NCI-H345 treated with DMSO at 0.1 percent for 48 hours (cell line): ENCODE results near the gene MGAT2.
"Not testable (repeated sequence)": the region's sequence is repeated elsewhere in the genome, so short reads cannot be mapped to it uniquely, and the experiment has no call there.

ENCODE experiments used
- DNase-seq: peaks from one replicate; lab custom pipeline; 2025; ENCODE audit not compliant: unreplicated experiment; lab: John Stamatoyannopoulos, UW

The MGAT2 gene

DNA sequence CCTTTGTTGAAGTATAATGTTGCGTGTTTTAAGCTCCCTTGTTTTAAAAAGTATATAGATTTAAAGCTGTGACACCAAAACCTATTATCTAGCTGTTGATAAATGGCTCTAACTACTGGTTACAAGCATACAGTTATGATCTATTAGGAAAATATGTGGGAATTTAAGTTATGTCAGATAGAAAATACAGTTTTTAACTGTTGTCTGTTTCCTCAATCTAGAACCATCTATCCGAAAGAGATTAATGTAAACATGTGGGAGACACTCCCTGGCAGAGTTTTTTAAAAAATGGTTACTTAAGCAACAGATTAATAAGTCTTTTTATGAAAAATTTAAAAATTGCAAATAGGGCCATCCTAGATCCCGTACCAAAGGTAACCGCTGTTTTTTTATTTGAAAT lies 8.3 kb upstream of the MGAT2 start:
- DNase-seq: no peak

DNA sequence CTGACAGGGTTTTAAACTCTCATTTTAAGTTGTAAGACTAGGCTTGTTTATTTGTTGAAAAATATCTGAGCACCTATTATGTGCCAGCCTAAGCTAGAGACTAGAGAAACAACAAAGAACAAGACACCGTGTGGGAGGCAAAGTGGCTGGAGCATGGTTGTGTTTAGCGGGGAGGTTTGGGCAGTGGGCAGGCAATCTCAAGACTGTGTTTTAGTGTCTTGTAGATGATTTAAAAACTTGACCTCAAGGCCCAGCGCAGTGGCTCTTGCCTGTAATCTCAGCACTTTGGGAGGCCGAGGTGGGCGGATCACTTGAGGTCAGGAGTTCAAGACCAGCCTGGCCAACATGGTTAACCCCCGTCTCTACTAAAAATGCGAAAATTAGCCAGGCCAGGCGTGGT lies 7.9 kb upstream of the MGAT2 start:
- no peak for DNase-seq

DNA sequence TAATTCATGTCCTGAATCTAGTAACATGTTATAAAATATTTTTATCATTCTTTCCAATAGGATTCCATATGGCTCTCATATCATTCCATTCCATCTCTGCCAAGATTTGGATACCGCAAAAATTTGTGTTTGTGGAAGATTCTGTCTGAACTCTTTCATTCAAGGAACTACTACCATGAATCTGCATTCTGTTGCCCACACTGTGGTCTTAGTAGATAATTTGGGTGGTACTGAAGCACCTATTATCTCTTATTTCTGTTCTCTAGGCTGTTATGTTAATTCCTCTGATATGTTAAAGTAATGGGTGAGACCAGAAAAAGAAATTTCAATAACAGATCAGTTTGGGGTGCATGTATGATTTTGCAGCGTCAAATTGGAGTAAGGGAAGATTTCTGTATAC lies 6.4 kb upstream of the MGAT2 start:
- DNase-seq: no peak

DNA sequence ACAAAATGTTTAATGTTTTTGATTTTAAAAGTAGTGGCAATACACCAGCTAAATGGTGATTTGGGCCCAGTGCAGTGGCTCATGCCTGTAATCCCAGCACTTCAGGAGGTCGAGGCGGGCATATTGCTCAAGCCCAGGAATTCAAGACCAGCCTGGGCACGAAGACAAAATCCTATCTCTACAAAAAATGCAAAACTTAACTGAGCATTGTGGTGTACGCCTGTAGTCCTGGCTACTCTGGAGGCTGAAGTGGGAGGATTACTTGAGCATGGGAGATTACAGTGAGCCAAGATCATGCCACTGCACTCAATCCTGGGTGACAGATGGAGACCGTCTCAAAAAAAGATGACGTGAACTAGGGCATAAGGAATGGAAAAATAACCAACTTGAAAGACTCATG lies 4.8 kb upstream of the MGAT2 start:
- DNase-seq: no peak

DNA sequence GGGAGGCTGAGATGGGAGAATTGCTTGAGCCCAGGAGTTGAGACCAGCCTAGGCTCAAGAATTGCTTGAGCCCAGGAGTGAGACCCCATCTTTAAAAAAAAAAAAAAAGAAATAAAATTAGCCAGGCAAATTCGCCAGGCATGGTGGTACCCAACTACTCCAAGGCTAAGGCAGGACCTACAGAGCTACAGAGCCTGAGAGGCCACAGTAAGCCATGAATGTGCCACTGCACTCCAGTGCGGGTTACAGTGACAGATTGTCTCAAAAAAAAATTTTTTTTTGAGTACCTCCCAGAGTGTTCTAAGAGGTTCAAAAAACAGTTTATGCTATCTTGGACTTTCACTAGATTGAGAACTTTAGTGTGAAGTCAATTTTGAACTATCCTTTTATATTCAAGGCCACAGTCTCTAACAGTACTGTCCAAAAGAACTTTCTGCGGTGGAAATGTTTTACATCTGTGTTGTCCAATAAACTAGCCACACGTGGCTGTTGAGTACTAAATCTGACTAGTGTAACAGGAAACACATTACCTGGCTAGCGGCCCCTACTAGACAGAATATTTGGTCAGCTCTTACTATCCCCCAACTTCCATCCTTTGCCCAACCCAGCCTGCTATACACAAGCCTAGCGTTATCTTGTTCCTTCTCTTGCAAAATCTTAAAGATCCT lies 2.6 kb upstream of the MGAT2 start:
- DNase-seq: no peak

DNA sequence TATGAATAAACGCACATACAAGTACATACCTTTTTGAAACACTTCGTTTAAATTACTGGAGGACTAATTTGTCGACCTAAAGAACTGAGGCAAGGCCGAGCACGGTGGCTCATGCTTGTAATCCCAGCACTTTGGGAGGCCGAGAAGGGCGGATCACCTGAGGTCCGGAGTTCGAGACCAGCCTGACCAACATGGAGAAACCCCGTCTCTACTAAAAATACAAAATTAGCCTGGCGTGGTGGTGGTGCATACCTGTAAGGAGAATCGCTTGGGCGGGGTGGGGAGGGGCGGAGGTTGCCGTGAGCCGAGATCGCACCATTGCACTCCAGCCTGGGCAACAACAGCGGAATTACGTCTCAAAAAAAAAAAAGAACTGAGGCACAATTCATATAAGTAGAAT lies 1.3 kb upstream of the MGAT2 start:
- not testable (repeated sequence) for DNase-seq

DNA sequence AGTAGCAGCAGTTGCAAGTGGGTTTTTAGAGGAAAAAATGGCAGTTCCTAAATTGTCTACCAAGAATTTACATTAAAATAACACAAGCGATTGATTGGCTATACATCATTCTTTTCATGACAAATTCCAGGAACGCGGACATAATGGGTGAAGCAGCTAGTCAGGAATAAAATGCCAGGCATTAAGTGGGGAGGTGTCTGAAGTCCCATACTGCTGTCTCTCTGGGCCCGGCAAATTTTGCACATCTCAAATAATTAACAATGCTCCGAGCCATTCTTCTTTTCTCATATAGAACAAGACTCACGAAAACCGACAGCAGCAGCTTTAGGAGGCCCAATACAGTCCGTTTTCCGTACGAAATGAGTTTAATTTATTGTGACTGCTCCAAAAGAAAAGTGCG lies 869 bp upstream of the MGAT2 start:
- no peak for DNase-seq

DNA sequence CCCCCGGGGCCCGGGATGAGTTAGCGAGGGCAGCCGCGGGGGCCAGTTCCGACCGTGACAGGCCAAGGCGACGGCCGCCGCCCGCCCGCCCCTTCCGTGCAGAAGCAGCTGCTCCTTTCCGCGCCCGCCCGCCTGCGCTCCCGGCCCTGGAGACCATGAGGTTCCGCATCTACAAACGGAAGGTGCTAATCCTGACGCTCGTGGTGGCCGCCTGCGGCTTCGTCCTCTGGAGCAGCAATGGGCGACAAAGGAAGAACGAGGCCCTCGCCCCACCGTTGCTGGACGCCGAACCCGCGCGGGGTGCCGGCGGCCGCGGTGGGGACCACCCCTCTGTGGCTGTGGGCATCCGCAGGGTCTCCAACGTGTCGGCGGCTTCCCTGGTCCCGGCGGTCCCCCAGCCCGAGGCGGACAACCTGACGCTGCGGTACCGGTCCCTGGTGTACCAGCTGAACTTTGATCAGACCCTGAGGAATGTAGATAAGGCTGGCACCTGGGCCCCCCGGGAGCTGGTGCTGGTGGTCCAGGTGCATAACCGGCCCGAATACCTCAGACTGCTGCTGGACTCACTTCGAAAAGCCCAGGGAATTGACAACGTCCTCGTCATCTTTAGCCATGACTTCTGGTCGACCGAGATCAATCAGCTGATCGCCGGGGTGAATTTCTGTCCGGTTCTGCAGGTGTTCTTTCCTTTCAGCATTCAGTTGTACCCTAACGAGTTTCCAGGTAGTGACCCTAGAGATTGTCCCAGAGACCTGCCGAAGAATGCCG lies 699 bp downstream of the MGAT2 start:
- DNase-seq: peak; percentile 47

DNA sequence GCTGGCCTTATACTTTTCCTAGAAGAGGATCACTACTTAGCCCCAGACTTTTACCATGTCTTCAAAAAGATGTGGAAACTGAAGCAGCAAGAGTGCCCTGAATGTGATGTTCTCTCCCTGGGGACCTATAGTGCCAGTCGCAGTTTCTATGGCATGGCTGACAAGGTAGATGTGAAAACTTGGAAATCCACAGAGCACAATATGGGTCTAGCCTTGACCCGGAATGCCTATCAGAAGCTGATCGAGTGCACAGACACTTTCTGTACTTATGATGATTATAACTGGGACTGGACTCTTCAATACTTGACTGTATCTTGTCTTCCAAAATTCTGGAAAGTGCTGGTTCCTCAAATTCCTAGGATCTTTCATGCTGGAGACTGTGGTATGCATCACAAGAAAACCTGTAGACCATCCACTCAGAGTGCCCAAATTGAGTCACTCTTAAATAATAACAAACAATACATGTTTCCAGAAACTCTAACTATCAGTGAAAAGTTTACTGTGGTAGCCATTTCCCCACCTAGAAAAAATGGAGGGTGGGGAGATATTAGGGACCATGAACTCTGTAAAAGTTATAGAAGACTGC lies 1.5 kb downstream of the MGAT2 start:
- DNase-seq: no peak

DNA sequence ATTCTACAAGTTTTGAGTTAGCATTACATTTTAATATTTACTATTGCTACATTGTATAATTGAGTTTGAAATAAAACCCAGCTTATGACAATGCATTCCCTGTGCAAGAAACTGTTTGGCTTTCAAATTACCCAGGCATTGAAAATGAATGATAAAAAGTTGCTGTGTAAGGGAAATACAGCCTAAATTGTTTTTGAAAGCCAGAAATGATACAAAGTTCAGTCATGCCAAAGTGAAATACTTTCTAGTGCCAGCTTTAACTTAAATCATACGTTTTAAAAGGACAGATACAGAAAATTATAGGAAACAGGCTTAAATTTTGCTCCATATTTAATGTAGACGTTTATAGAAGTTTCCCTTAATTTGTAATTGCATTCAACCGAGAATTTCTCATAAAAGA lies 2.8 kb downstream of the MGAT2 start:
- DNase-seq: no peak

DNA sequence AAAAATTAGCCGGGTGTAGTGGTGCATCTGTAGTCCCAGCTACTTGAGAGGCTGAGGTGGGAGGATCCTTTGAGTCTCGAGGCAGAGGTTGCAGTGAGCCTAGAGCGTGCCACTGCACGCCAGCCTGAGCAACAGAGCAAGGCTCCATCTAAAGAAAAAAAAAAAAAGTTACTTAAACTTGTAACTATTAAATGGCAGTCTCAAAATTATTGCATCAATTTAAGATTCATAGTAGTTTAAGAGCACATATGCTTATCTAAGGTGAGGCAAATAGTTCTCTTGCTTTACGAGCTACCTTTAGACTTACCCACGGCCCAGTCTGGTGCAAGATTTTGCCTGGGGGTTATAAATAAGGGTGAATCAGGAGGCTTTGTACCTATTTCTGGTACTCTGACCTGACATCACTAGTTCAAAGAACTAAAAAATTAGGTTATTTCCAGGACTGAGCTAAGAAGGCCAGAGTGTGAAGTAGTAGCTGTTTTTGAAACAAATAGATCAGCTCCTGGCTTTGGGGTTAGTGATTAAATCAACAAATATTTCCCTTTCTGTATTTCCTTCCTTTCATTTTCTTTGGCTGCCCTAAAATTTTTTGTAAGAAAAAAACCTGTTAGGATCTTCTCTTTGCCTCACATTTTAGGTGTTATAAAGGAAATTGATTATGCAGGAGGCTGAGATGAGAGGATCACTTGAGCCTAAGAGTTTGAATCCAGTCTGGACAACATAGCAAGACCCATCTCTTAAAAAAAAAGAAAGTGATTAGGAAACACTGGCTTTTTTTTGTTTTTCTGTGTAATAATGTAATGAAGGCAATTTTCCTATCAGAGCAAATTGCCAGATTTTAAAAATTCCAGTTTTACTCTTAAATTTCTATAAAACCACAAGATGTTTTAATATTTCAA lies 3.6 kb downstream of the MGAT2 start:
- DNase-seq: no peak

DNA sequence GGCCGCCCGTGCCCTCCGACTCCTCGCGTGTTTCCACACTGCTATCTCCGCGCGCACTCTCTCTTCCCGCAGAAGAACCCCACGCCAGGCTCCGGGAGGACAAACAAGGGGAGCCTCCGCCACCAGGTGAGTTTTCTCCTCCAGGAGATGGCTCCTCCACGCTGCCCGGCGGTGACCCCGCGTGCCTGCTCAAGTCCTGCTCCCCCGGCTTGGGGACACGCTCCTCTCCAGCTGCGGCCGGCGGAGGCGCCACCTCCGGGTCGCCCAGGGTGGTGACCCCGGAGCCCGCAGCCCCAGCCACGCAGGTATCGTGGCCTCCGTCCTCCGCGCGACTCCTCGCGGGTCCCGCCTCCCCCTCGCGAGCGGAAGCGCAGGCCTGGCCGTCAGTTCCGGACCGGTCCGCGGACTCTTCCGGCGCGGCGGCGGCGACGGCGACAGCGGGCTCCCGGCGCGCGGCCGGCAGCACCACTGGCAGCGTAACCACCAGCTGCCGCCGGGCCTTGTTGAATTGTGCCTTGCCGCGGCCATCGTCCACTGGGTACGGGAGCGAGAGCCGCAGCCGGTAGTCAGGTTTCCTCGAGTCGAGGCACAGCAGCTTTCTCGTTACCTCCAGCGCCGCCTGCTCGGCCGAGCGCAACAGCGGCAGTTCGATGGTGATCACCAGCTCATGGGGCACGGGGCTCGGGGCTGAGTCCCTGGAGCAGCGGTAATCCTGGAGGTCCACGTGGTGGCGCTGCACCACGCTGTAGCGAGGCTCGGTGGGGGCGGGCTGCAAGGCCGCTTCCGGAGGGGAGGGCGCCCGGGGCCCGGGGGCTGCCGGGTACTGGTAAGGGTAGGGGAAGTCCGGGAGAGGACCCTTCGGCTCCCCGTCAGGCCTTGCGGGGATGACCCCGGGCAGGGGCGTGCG lies 13.3 kb downstream of the MGAT2 start:
- DNase-seq: peak; percentile 86

DNA sequence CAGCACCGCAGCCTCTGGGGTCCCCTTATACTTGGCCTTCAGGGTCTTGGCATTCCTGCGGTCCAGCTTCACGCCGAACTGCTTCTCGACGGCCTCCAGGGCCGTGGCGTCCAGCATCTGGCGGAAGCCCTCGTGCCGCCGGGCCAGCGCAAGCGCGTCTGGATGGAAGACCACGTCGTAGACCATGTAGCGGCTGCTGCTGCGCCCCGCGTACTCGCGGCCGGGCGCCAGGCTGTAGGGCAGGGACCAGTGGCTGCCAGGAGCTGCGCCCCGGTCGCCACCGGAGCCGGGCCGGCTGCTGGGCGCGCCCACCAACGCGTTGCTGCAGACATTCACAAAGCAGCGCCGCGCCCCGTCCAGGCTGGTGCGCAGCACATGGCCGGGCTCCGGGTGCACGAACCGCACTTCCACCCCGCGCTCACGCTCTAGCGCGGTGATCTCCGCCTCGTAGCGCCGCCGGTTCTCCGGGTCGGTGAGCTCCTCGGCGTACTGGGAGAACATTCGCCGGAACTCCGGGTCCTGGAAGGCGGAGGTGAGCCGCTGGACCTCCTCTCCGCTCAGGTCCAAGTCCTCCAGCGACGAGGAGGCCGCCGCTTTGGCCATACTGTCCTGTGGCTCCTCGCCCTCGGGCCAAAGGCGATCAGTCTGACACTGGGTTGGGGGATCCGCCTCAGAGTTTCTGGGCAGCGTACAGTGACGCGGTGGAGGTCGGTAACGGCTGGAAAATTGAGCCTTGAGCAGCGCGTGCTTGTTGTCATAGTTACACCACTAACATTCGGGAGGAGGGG lies 14.1 kb downstream of the MGAT2 start, which contains the start of gene DNAAF2:
TSS of gene DNAAF2 (minus strand) at position 698 of the 788 bp plus-strand sequence. CDS start at position 603, 95 bp downstream.
- peak; percentile 18 for DNase-seq

DNA sequence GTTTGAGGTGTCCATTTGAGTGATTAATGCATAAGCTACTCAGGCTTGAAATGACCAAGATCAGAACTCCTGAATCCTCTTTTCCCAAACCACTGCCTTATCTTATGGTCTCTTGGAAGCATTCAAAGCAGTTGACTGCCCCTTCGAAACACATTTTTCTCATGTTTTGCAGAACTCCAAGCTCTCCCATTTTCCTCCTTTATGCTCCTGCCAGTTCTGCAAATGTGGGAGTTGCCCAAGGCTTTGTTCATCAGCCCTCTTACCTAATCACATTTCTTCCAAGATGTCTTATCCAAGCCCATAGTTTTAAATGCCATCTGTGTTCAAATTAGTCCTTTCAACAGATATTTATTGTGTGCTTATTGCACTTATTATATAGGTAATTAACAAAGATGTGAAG lies 16.3 kb downstream of the MGAT2 start:
- no peak for DNase-seq

DNA sequence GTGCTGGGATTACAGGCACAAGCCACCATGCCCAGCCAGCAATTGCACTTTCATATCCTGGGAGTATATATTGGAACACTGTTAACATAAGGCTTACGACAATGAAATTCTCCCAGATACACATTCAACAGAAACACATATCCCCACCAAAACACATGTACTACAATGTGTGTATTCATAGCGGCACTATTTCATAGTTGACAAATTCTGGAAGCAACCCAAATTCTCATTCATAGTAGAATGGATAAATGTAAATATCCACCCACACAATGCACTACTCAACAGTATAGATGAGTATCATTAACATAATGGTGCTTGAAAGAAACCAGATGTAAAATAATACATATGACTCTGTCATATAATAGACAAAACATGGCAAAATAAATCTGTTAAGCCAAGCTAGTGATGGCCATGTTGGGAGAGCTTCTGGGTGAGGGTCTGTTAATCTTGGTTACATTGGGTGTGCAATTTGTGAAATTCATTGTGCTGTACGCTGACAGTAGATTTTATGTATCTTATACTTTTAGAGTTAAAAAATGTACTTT lies 17.0 kb downstream of the MGAT2 start:
- no peak for DNase-seq

DNA sequence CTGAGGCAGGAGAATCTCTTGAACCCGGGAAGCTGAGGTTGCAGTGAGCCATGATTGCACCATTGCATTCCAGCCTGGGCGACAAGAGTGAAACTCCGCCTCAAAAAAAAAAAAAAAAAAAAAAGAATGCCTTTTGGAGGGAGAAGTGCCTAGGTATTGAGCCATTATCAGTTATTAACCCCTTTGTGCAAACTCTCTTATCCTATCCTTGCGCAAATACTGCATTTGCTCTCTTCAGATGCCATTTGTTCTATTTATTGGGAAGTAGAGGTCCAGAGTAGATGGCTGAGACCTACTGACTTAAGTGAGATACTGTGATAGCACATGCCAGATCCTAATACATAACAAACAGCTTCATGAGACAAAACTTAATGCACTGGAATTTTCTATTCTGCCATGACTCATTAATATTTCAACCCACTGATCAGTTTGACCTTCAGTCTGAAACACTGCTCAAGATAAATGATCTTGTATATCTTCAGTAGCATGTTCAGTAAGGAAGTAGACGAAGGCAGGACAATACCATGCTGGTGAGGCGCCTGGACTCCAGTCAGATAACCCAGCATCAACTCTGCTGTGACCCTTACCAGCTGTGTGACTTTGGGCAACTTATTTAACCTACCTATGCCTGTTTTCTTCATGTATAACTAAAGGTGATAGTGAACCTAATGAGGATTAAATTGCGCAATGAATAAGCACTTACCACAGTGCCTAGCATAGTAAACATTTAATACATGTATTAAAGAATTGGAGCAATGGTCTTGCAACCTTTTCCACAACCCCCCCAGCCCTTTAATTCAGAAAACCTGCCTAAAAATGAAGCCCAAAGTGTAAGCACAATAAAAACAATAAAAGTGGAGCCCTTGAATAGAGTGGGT lies 20.2 kb downstream of the MGAT2 start:
- no peak for DNase-seq

DNA sequence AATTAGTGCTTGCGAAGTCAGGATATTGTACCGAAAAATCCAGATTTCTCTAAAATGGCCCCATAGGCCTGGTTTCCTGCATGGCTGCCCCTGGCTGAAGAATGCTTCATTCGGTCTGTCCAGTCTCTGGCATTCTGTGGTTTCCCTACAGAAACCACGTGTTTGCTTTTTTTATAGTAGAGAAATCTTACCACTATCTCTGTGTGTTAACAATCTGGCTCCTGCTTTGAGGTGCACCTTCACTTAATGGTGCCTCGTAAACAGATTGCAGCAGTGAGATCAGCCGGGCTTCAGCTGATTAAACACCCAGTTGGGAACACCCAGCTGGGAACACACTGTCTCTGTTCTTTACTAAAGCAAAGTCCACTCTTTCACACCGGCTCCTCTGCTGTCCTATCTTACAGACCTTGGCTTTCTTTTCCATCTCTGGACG lies 21.1 kb downstream of the MGAT2 start:
- DNase-seq: no peak

DNA sequence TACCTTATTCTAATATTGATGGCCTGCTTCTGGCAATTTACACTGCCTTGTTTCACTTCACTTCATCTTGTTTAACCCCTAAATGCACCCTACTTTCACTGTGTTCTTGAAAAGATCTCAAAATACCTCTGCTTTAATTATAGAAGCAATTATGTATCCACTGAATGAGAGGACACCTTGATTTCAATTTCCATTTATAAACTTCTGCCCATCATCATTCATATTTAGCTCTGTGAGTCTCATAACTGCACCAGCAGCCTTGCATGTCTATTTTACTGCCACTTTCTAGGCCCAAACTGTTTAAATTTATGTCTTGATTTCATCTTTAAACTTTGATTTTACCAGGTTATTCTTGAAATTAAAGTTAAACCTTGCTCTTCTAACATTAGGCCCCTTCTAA lies 21.6 kb downstream of the MGAT2 start:
- DNase-seq: no peak
